Measurements from ENCODE around the gene ATG9B.

DNA sequence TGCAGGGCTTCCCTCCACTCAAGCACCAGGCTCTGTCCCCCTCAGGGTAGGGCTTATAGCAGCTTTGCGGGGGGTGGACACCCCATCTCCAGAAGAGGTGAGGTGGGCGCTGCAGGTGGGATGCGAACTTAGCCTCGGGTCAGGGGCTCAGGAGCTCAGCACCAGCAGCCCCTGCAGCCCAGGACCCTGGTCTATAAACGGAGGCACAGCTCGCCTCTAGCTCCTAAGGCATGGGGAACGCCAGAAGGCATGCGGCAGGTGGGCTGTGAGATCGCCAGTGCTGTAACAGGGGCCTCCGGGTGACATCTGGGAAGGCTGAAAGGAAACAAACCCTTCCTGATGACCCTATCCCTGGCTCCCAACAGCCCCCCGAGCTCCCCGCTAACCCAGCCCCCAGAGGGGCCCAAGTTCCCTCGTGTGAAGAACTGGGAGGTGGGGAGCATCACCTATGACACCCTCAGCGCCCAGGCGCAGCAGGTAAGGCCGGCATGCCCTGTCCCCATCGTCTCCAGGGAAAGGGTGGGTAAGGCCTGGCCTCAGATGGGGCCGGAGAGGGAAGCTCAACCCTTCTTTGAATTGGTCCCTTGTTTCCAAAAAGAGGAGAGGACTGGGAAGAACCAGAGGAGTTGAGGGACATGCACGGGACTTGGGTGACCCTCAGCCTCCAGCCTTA is 29.3 kb downstream of the ATG9B start:
- TF ChIP-seq, protein P1, sequence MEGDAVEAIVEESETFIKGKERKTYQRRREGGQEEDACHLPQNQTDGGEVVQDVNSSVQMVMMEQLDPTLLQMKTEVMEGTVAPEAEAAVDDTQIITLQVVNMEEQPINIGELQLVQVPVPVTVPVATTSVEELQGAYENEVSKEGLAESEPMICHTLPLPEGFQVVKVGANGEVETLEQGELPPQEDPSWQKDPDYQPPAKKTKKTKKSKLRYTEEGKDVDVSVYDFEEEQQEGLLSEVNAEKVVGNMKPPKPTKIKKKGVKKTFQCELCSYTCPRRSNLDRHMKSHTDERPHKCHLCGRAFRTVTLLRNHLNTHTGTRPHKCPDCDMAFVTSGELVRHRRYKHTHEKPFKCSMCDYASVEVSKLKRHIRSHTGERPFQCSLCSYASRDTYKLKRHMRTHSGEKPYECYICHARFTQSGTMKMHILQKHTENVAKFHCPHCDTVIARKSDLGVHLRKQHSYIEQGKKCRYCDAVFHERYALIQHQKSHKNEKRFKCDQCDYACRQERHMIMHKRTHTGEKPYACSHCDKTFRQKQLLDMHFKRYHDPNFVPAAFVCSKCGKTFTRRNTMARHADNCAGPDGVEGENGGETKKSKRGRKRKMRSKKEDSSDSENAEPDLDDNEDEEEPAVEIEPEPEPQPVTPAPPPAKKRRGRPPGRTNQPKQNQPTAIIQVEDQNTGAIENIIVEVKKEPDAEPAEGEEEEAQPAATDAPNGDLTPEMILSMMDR (IDR thresholded peaks at IDR 0.05) = no peak
- no peak for TF ChIP-seq POLR2A (IDR thresholded peaks at IDR 0.05)
